NCI-H446 treated with DMSO at 0.1 percent for 48 hours (cell line): Measurements from ENCODE around the gene SLC26A8.
"Not testable (repeated sequence)": the region's sequence is repeated elsewhere in the genome, so short reads cannot be mapped to it uniquely, and the experiment has no call there.

ENCODE experiments used
- DNase-seq: peaks from one replicate; lab custom pipeline; 2025; lab: John Stamatoyannopoulos, UW

SLC26A8 gene

GRCh38 chr6:35943390-35943789 is 81.1 kb downstream of the SLC26A8 start:
- no peak for DNase-seq

DNA sequence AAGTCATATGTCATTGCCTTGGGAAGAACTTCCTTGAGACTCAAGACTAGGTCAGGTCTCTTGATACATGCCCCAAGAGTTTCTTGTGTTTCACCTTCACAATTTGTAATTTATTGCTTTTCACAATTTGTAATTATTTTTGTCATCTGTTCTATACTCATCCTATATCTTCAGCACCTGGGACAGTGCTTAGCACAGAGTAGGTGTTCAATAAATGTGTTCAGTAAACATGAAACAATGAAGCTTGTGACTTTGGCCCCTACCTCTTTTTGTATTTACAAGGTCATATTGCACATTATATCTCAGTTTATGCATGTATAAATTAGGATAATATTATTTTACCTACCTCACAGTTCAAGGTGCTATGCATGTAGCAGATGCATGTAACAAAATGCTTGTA is 82.1 kb downstream of the SLC26A8 start:
- no peak for DNase-seq

DNA sequence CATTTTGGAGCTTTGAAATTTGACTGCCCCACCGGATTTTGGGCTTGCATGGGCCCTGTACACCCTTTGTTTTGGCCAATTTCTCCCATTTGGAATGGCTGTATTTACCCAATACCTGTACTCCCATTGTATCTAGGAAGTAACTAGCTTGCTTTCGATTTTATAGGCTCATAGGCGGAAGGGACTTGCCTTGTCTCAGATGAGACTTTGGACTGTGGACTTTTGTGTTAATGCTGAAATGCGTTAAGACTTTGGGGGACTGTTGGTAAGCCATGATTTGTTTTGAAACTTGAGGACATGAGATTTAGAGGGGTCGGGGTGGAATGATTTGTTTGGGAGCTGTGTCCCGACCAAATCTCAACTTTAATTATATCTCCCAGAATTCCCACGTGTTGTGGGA is 83.3 kb downstream of the SLC26A8 start:
- not testable (repeated sequence) for DNase-seq

- not testable (repeated sequence) for DNase-seq
Measured at GRCh38 chr6:35940014-35940413, 84.4 kb downstream of the SLC26A8 start.

DNA sequence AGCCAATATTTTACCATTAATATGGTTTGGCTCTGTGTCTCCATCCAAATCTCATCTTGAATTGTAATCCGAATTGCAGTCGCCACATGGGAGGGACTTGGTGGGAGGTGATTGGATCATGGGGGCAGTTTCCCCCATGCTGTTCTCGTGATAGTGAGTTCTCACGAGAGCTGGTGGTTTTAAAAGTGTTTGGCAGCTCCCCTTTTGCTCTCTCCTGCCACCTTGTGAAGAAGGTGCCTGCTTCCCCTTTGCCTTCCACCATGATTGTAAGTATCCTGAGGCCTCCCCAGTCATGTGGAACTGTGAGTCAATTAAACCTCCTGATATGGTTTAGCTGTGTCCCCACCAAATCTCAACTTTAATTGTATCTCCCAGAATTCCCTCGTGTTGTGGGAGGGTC is 85.2 kb downstream of the SLC26A8 start:
- not testable (repeated sequence) for DNase-seq

DNA sequence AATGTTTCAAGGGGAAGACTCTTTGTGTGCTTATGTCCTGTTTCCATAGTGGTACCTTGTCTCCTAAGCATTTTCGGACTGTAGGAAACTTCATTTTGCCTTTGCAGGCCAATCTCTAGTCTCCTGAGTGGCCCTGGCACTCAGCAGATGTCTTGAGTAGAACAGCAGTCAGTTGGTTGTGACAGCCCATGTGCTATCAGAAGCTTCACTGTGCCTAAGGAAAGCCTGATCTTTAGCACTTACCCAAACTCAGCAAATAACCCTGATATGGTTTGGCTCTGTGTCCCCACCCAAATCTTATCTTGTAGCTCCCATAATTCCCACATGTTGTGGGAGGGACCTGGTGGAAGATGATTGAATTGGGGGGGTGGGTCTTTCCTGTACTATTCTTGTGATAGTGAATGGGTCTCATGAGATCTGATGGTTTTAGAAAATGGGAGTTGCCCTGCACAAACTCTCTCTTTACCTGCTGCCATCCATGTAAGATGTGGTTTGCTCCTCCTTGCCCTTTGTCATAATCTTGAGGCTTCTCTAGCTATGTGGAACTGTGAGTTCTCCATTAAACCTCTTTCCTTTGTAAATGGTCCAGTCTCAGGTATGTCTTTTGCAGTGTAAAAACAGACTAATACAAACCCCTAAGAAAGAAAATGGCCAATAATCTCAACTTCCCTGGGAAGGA is 87.6 kb downstream of the SLC26A8 start:
- no peak for DNase-seq

- DNase-seq, result no peak
Measured at GRCh38 chr6:35935469-35935868, 89.0 kb downstream of the SLC26A8 start.

GRCh38 chr6:35933844-35934243 is 90.6 kb downstream of the SLC26A8 start:
- no peak for DNase-seq

DNA sequence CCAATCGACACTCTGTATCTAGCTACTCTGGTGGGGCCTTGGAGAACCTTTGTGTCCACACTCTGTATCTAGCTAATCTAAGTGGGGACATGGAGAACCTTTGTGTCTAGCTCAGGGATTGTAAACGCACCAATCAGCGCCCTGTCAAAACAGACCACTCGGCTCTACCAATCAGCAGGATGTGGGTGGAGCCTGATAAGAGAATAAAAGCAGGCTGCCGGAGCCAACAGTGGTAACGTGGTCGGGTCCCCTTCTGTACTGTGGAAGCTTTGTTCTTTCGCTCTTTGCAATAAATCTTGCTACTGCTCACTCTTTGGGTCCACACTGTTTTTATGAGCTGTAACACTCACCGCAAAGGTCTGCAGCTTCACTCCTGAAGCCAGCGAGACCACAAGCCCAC is 92.6 kb downstream of the SLC26A8 start:
- not testable (repeated sequence) for DNase-seq

DNA sequence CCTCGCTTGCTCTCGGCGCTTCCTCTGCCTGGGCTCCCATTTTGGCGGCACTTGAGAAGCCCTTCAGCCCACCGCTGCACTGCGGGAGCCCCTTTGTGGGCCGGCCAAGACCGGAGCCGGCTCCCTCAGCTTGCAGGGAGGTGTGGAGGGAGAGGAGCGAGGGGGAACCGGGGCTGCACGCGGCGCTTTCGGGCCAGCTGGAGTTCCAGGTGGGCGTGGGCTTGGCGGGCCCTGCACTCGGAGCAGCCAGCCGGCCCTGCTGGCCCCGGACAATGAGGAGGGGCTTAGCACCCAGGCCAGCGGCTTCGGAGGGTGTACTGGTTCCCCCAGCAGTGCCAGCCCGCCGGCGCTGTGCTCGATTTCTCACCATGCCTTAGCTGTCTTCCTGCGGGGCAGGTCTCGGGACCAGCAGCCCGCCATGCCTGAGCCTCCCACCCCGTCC is 93.3 kb downstream of the SLC26A8 start:
- DNase-seq, result no peak

- no peak for DNase-seq
Measured at GRCh38 chr6:35929601-35930000, 94.8 kb downstream of the SLC26A8 start.

GRCh38 chr6:35926509-35927215 is 97.8 kb downstream of the SLC26A8 start:
- no peak for DNase-seq

DNA sequence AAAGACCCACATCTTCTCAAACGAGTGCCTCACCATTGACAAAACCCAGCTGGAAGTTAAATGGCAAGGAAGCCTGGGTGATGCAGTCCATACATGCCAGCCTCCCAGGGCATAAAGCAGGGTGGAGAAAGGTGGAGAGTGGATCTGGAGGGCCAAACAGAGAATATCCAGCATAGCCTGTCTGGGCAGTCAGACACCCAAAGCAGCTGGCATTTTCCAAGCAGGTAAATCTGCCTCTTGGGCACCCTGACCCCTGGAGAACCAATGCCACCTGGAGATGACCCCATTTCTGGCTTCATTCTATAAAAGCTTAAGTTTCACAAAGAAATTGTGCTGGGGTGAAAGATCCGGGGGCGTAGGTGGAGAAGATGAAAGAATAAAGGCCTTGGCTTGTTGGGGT is 98.5 kb downstream of the SLC26A8 start:
- DNase-seq, result no peak

GRCh38 chr6:35924146-35924545 is 100.3 kb downstream of the SLC26A8 start:
- DNase-seq, result no peak

DNA sequence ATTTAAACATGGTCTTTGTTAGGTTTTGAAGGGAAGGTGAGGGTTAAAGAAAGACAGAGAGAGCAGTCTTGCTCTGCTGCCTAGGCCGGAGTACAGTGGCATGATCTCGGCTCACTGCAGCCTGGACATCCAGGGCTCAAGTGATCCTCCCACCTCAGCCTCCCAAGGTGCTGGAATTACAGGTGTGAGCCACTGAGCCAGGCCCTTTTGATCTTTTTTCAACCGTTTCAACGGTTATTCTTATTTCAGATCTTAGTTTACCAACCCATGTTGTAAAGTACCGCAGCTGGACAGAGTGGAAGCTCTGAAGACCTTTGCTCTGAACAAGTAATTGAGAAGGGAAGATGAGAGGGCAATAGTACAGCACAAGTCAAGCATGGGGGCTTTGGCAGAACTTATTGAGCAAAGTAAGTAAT is 102.3 kb downstream of the SLC26A8 start:
- DNase-seq, result no peak

GRCh38 chr6:35920793-35921732 is 103.4 kb downstream of the SLC26A8 start, which contains the start of gene SRPK1:
TSS of gene SRPK1 (minus strand) at chr6:35921098. CDS start at chr6:35921056, 42 bp downstream.
- peak; percentile 68 for DNase-seq

DNA sequence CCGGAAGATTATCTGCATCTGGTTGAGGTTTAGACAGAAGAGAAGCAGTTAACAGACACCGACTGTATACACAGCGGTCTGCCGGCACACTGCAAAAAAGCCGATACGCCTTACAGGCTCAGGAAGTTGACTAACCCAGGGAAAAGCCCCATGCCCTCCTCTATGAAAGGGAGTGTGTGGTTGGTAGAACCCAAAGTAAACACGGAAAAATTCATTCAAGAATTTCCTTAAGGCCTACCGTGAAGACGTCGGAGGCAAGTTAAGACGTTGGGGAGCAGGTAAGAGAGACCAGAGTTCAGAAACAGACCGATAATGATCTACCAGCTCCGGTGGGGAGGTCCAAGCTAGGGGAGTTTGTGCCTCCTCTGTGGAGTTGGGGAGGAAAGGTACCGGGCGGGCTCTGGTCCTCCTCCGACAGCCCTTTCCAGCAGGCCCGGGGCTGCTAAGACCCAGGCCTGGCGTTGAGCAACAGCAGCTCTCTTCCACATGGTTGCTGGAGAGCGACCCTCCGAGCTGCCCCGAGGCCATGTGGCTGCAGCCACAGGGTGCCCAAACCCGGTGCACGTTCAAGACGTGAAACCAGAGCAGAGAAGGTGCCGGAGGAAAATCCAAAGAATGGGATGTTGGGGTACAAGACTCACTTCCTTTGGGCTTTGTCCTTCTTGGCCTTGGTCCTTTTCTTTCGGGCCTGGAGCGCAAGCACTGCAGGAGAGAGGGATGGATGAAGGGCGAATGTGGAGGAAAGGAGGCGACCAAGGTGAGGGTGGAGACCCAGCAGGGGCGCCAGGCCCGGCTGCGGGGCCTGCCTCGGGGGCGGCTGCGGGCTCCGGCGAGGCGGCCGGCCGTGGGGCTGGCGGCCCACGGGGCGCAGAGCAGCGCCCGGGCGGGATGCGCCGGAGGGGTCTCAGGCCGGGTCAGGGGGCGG is 104.4 kb downstream of the SLC26A8 start:
- no peak for DNase-seq

DNA sequence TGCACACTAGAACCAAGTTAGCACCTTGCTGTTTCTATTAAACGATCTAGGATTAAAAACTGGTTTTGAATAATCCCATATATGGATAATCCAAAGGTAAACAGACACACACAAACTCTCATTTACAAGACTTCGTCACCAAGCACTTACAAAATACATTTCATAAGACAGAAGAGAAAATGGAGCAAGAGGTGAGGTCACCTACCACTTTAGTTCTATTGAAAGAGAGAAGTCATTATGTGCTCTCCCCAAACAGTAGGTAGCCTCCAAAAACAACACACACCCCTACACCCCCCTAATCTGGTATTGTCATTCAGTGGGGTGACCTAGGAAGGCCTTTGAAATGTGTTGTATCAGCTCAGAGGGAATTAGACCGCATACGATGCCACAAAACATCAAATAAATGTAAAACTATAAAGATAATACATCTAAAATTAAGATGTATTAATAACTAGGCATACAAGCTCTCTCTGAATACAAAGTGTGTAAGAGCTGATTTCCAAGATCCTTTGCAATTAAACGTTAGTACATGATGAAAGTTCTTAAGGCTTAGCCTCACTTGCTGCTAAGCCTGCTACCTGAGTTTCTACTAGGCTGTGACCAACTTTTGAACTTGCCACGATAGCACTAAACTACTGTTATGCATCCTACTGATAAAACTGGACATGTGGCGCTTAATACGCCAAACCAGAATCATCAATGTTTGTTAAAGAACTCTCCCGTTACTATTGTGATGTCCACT is 105.2 kb downstream of the SLC26A8 start:
- DNase-seq, result no peak

DNA sequence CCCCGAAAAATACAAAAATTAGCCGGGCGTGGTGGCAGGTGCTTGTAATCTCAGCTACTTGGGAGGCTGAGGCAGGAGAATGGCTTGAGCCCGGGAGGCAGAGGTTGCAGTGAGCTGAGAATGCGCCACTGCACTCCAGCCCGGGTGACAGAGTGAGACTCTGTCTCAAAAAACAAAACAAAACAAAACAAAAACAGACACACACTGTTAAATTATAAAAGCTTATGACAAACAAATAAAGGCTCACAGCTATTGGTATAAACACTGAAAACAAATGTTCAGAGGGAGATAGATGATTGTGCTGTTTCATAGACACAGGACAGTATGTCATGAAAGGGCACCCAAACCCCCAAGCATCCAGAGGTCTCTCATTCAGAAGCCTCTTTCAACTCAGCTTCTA is 107.5 kb downstream of the SLC26A8 start:
- DNase-seq, result not testable (repeated sequence)

GRCh38 chr6:35916056-35916455 is 108.4 kb downstream of the SLC26A8 start:
- no peak for DNase-seq

DNA sequence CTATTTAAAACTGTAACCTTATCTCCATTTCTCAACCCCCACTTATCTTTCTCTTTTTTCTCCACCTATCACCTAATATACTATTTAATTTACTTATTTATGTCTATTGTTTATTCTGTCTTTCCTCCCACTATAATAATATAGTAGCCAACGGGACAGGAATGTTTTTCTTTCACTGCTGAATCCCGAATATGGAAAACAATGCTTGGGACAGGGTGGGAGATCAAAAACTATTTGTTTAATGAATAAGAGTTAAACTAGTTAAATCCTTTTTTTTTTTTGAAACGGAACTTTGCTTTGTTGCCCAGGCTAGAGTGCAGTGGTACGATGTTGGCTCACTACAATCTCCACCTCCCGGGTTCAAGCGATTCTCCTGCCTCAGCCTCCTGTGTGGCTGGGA is 109.9 kb downstream of the SLC26A8 start:
- DNase-seq, result no peak
